Osteocyte (in vitro differentiated cells): ENCODE results near the gene SIGMAR1. TPM values are rescaled to one million over a fixed set of nuclear protein-coding genes. Genes with fewer than 3 reads are reported as not detected.

ENCODE experiments used
- DNase-seq: peaks from one replicate; pipeline ENCODE4 v3.0.0; 2021; ENCODE audit warnings: mixed read lengths; ENCODE audit not compliant: unreplicated experiment; ENCODE audit errors: extremely low spot score
- H3K27ac Mint-ChIP-seq: one replicate; pipeline ENCODE4 v1.8.0; 2021; ENCODE audit warnings: mild to moderate bottlenecking, mixed read lengths; ENCODE audit not compliant: unreplicated experiment
- H3K27me3 Mint-ChIP-seq: one replicate; pipeline ENCODE4 v1.8.0; 2021; ENCODE audit warnings: mixed read lengths; ENCODE audit not compliant: unreplicated experiment
- H3K36me3 Mint-ChIP-seq: one replicate; pipeline ENCODE4 v1.8.0; 2021; ENCODE audit warnings: mixed read lengths; ENCODE audit not compliant: unreplicated experiment
- H3K4me1 Mint-ChIP-seq: one replicate; pipeline ENCODE4 v1.8.0; 2021; ENCODE audit warnings: mixed read lengths; ENCODE audit not compliant: unreplicated experiment
- H3K4me3 Mint-ChIP-seq: one replicate; pipeline ENCODE4 v1.8.0; 2021; ENCODE audit warnings: mild to moderate bottlenecking, moderate library complexity, mixed read lengths; ENCODE audit not compliant: unreplicated experiment
- H3K9me3 Mint-ChIP-seq: one replicate; pipeline ENCODE4 v1.8.0; 2021; ENCODE audit warnings: mixed read lengths; ENCODE audit not compliant: unreplicated experiment
- CTCF ChIP-seq: fragments of 200-600 bp; sonication (generic); IDR thresholded peaks from 2 replicates; pipeline ENCODE4 v1.5.0; 2021; ENCODE audit warnings: antibody characterized with exemption, mild to moderate bottlenecking, moderate library complexity
- total RNA-seq: library from RNA; stranded (reverse); gene quantifications from 2 replicates; pipeline ENCODE4 v1.2.1, GENCODE V29; 2021

Gene SIGMAR1
- total RNA-seq, 1 donor from 2014 or later = 71.9 TPM

- Mint-ChIP-seq H3K27me3 (peaks cover 66% of the 10 kb centered on the region), H3K9me3 (no peaks in the 10 kb centered on the region), H3K36me3 (no peaks in the 10 kb centered on the region), H3K4me3 (peak overlapping the region; percentile 75), H3K4me1 (peaks cover 12% of the 10 kb centered on the region), H3K27ac (no peak overlapping the region)
- no peak for DNase-seq
- no peak for TF ChIP-seq CTCF
Observed at GRCh38 chr9:34627716-34628655, 9.6 kb downstream of the SIGMAR1 start.

- peaks cover 46% of the 10 kb centered on the region for H3K27me3 Mint-ChIP-seq
- H3K4me1 Mint-ChIP-seq = peaks cover 17% of the 10 kb centered on the region
- TF ChIP-seq CTCF = no peak
- no peak overlapping the region for H3K4me3 Mint-ChIP-seq
- no peak overlapping the region for H3K27ac Mint-ChIP-seq
- DNase-seq = no peak
- H3K36me3 Mint-ChIP-seq = no peaks in the 10 kb centered on the region
- H3K9me3 Mint-ChIP-seq = no peaks in the 10 kb centered on the region
Observed at GRCh38 chr9:34625186-34625486, 12.5 kb downstream of the SIGMAR1 start.

- DNase-seq = no peak
- Mint-ChIP-seq H3K4me1 (peaks cover 20% of the 10 kb centered on the region), H3K4me3 (no peak overlapping the region), H3K27me3 (peaks cover 41% of the 10 kb centered on the region), H3K9me3 (no peaks in the 10 kb centered on the region), H3K27ac (no peak overlapping the region), H3K36me3 (no peaks in the 10 kb centered on the region)
- TF ChIP-seq CTCF = no peak
Observed at GRCh38 chr9:34624475-34625185, 13.0 kb downstream of the SIGMAR1 start.

- peaks cover 35% of the 10 kb centered on the region for H3K27me3 Mint-ChIP-seq
- H3K4me1 Mint-ChIP-seq = peaks cover 24% of the 10 kb centered on the region
- no peaks in the 10 kb centered on the region for H3K9me3 Mint-ChIP-seq
- no peak overlapping the region for H3K4me3 Mint-ChIP-seq
- no peak for TF ChIP-seq CTCF
- H3K27ac Mint-ChIP-seq = no peak overlapping the region
- H3K36me3 Mint-ChIP-seq = no peaks in the 10 kb centered on the region
- DNase-seq = no peak
Observed at GRCh38 chr9:34623374-34624235, 14.0 kb downstream of the SIGMAR1 start.
